Panc1 (cell line): ENCODE measurements around the gene DPH3. TPM values are rescaled to one million over a fixed set of nuclear protein-coding genes. Genes with fewer than 3 reads are reported as not detected.

Experiments used
- ATAC-seq: fragments of 200-7000 bp; cut with Tn5 transposase; 2 replicates; pipeline ENCODE4 v1.9.1; 2020; ENCODE audit warnings: mild to moderate bottlenecking, moderate library complexity
- BruUV-seq: library from RNA; stranded (reverse); fragments of 400-500 nt; replicated peaks from 2 replicates; lab custom pipeline; 2021; lab: Mats Ljungman, UMichigan
- CTCF ChIA-PET: fragments of 300-600 bp; sonication (Branson Sonifier 250); formaldehyde crosslinking; loops from one replicate; lab custom pipeline; 2022; ENCODE audit warnings: antibody characterized with exemption; lab: Charles Lee
- POLR2A ChIA-PET: fragments of 300-600 bp; sonication (Branson Sonifier 250); formaldehyde crosslinking; loops from one replicate; lab custom pipeline; 2022; ENCODE audit warnings: antibody characterized with exemption; lab: Charles Lee
- DNase-seq: peaks from one replicate; pipeline ENCODE4 v3.0.0-alpha.2; 2010; ENCODE audit warnings: low read depth, low spot score
- H3K27ac ChIP-seq: 2 replicates; pipeline ENCODE4 v1.5.1; 2011; ENCODE audit warnings: mild to moderate bottlenecking, low read length, inconsistent platforms
- H3K27me3 ChIP-seq: fragments of 200-500 bp; sonication (Bioruptor generic); 2 replicates; pipeline ENCODE4 v1.6.0; 2014; ENCODE audit warnings: low read length, inconsistent platforms; ENCODE audit not compliant: control insufficient read depth, insufficient read depth
- H3K36me3 ChIP-seq: fragments of 200-500 bp; sonication (Bioruptor generic); 2 replicates; pipeline ENCODE4 v1.5.1; 2014; ENCODE audit warnings: inconsistent platforms, mild to moderate bottlenecking, low read length, moderate library complexity; ENCODE audit not compliant: control insufficient read depth, insufficient read depth
- H3K4me1 ChIP-seq: 2 replicates; pipeline ENCODE4 v1.5.1; 2011; ENCODE audit warnings: inconsistent platforms, mild to moderate bottlenecking, low read length, moderate library complexity; ENCODE audit not compliant: control insufficient read depth, insufficient read depth
- H3K4me3 ChIP-seq, 2 experiments: 2 replicates each; pipeline ENCODE4 v1.5.1; 2011 to 2012; ENCODE audit warnings: low read depth in 2 of 2, low read length in 2 of 2, mild to moderate bottlenecking in 2 of 2, inconsistent platforms in 1 of 2, moderate library complexity in 1 of 2
- H3K9me3 ChIP-seq: fragments of 200-500 bp; sonication (Bioruptor generic); 2 replicates; pipeline ENCODE4 v1.5.1; 2014; ENCODE audit warnings: low read depth, mild to moderate bottlenecking, inconsistent platforms, low read length, moderate library complexity; ENCODE audit not compliant: control insufficient read depth, insufficient read depth
- POLR2AphosphoS5 ChIP-seq: IDR thresholded peaks from 2 replicates; pipeline ENCODE4 v1.6.1; 2012; ENCODE audit warnings: mild to moderate bottlenecking, low read depth, low read length, moderate library complexity
- SIN3A ChIP-seq: IDR thresholded peaks from 2 replicates; pipeline ENCODE4 v1.6.1; 2012; ENCODE audit warnings: low read depth, mild to moderate bottlenecking, low read length, moderate library complexity, borderline replicate concordance; ENCODE audit not compliant: insufficient read depth
- TCF7L2 ChIP-seq: IDR thresholded peaks from 2 replicates; pipeline ENCODE4 v1.6.1; 2011; ENCODE audit warnings: mild to moderate bottlenecking, low read depth, low read length, inconsistent platforms
- in situ Hi-C: cut with HindIII; loops from 2 replicates; pipeline ENCODE4 v1.10.0; 2016; ENCODE audit warnings: low sequenced_read_pairs, low pct_unique_long_range_greater_than_20kb
- intact Hi-C: fragments of 100-400 bp; cut with micrococcal nuclease; formaldehyde crosslinking; loops from one replicate; pipeline ENCODE4 v1.10.0; 2022; ENCODE audit not compliant: unreplicated experiment
- total RNA-seq: library from RNA; stranded (reverse); gene quantifications from one replicate; pipeline ENCODE4 v1.2.1, GENCODE V29; 2021; ENCODE audit not compliant: unreplicated experiment
- TF ChIP-seq, protein P1 (sequence below), 2 experiments: IDR thresholded peaks; 2 replicates each; pipeline ENCODE4 v1.6.1; 2011 to 2012; ENCODE audit warnings: low read depth in 2 of 2, control low read depth in 1 of 2, low read length in 1 of 2, mild to moderate bottlenecking in 1 of 2, moderate library complexity in 1 of 2; ENCODE audit not compliant: insufficient read depth in 1 of 2
- TF ChIP-seq, protein P2 (sequence below): fragments of 450-650 bp; IDR thresholded peaks from 2 replicates; pipeline ENCODE4 v1.5.1; 2017; ENCODE audit warnings: mild to moderate bottlenecking

Gene DPH3
- total RNA-seq, 1 experiment from 2014 or later, result 16.5 TPM

DNA sequence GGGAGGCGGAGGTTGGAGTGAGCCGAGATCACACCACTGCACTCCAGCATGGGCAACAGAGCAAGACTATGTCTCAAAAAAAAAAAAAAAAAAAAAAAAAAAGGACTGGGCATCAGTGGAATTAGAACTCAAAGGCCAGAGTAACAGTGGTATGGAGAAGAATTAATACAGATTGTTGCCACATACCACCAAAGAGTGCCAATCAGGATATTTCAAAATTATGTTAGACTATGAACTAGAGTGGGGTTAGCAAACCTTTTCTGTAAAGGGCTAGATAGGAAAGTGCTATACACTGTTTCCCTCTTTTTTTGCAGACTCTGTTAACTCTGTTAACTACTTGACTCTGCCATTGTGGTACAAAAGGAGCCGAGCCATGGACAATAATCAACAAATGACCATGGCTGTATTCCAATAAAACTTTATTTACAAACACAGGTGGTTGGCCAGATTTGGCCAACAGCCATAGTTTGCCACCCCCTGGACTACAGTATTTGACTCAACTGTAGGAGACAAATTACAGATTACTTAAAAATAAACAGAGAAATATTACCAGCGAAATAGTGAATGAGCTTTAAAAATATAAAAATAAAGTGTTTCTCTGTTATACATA, 28.6 kb downstream of the DPH3 start:
- intact Hi-C loops, result no loop called here
- no peak overlapping the region for H3K4me3 ChIP-seq
- no peaks in the 10 kb centered on the region for H3K4me1 ChIP-seq
- POLR2A ChIA-PET, result no interaction called here
- H3K27me3 ChIP-seq, result no peaks in the 10 kb centered on the region
- in situ Hi-C loops, result no loop called here
- H3K9me3 ChIP-seq, result no peaks in the 10 kb centered on the region
- ATAC-seq (no peak), DNase-seq (no peak)
- no TSS peak for BruUV-seq
- H3K36me3 ChIP-seq, result no peaks in the 10 kb centered on the region
- TF ChIP-seq, protein P1, sequence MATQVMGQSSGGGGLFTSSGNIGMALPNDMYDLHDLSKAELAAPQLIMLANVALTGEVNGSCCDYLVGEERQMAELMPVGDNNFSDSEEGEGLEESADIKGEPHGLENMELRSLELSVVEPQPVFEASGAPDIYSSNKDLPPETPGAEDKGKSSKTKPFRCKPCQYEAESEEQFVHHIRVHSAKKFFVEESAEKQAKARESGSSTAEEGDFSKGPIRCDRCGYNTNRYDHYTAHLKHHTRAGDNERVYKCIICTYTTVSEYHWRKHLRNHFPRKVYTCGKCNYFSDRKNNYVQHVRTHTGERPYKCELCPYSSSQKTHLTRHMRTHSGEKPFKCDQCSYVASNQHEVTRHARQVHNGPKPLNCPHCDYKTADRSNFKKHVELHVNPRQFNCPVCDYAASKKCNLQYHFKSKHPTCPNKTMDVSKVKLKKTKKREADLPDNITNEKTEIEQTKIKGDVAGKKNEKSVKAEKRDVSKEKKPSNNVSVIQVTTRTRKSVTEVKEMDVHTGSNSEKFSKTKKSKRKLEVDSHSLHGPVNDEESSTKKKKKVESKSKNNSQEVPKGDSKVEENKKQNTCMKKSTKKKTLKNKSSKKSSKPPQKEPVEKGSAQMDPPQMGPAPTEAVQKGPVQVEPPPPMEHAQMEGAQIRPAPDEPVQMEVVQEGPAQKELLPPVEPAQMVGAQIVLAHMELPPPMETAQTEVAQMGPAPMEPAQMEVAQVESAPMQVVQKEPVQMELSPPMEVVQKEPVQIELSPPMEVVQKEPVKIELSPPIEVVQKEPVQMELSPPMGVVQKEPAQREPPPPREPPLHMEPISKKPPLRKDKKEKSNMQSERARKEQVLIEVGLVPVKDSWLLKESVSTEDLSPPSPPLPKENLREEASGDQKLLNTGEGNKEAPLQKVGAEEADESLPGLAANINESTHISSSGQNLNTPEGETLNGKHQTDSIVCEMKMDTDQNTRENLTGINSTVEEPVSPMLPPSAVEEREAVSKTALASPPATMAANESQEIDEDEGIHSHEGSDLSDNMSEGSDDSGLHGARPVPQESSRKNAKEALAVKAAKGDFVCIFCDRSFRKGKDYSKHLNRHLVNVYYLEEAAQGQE (IDR thresholded peaks at IDR 0.05; ENCODE audit: insufficient read depth in 1 of 2, low read depth in 2 of 2, low read length in 1 of 2), result no peak
- TF ChIP-seq, protein P2, sequence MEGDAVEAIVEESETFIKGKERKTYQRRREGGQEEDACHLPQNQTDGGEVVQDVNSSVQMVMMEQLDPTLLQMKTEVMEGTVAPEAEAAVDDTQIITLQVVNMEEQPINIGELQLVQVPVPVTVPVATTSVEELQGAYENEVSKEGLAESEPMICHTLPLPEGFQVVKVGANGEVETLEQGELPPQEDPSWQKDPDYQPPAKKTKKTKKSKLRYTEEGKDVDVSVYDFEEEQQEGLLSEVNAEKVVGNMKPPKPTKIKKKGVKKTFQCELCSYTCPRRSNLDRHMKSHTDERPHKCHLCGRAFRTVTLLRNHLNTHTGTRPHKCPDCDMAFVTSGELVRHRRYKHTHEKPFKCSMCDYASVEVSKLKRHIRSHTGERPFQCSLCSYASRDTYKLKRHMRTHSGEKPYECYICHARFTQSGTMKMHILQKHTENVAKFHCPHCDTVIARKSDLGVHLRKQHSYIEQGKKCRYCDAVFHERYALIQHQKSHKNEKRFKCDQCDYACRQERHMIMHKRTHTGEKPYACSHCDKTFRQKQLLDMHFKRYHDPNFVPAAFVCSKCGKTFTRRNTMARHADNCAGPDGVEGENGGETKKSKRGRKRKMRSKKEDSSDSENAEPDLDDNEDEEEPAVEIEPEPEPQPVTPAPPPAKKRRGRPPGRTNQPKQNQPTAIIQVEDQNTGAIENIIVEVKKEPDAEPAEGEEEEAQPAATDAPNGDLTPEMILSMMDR, result no peak
- TF ChIP-seq POLR2AphosphoS5 (no peak), SIN3A (no peak), TCF7L2 (no peak)
- CTCF ChIA-PET, result no interaction called here
- no peak overlapping the region for H3K27ac ChIP-seq

DNA sequence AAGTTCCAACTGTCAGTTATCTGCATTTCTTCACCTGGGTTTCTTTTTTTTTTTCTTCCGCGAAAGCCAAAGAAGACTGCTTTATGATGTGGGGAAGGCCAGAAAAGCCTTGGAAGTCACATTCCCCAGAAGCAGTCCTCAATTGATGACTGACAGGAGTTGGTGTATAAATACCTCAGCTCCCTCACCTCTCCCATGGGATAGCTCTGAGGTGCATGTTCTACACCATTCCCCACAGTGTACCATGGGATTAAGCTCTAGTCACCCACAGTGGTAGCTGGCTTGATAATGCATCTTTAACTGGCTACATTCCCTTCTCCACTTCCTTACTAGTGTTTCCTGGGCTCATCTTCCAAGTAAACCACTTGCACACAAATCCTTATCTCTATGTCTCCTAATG, 30.5 kb downstream of the DPH3 start:
- TF ChIP-seq POLR2AphosphoS5 (no peak), TCF7L2 (no peak), SIN3A (no peak)
- TF ChIP-seq, protein P2, result no peak
- TF ChIP-seq, protein P1 (IDR thresholded peaks at IDR 0.05; ENCODE audit: insufficient read depth in 1 of 2, low read depth in 2 of 2, low read length in 1 of 2), result no peak
- in situ Hi-C loops, result no loop called here

More for the DNA sequence above, 30.5 kb downstream of the DPH3 start:
- no peak overlapping the region for H3K27ac ChIP-seq
- H3K36me3 ChIP-seq, result no peaks in the 10 kb centered on the region
- intact Hi-C loops, result no loop called here
- no peak for ATAC-seq
- CTCF ChIA-PET, result no interaction called here
- no TSS peak for BruUV-seq
- DNase-seq, result no peak
- POLR2A ChIA-PET, result no interaction called here
- no peaks in the 10 kb centered on the region for H3K4me1 ChIP-seq
- H3K4me3 ChIP-seq, result no peak overlapping the region
- no peaks in the 10 kb centered on the region for H3K9me3 ChIP-seq
- H3K27me3 ChIP-seq, result no peaks in the 10 kb centered on the region
